ENCODE measurements around the gene SLX1A. TPM values are rescaled to one million over a fixed set of nuclear protein-coding genes. Genes with fewer than 3 reads are reported as not detected.
"Not testable (repeated sequence)": the region's sequence is repeated elsewhere in the genome, so short reads cannot be mapped to it uniquely, and the experiment has no call there.

The SLX1A gene
- total RNA-seq, 1 experiment from 2014 or later = 53.2 TPM

DNA sequence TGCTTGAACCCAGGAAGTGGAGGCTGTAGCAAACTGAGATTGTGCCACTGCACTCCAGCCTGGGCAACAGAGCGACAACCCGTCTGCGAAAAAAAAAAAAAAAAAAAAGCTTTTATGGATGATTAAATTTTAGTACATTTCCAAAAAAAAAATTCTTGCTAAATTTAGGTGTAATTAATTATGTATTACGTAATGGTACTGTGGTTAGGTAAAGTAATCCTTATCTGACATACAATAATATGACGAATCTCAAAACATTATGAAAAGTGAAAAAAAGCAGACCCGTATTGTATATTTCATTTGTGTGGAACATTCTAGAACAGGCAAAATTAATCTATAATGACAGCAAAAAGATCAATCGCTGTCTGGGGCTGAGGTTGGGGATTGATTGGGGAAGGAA, 20.6 kb upstream of the SLX1A start:
- H3K9me3 Mint-ChIP-seq = peaks cover 3% of the 10 kb centered on the region; the same call in 1 of the 2 replicates
- ChIA-PET CTCF (no interaction called here), POLR2A (interaction anchor here (0.6 kb wide), 1 partner anchor 676 kb away, joined by 3 read pairs; no protein-coding TSS in a partner anchor)
- peaks cover 13% of the 10 kb centered on the region for H3K27me3 Mint-ChIP-seq (ENCODE audit: low read depth)
- no peak overlapping the region for H3K27ac Mint-ChIP-seq
- no peak for TF ChIP-seq RELA (CRISPR knock-in tag; IDR thresholded peaks at IDR 0.05; ENCODE audit: borderline replicate concordance)
- TF ChIP-seq, protein P1, sequence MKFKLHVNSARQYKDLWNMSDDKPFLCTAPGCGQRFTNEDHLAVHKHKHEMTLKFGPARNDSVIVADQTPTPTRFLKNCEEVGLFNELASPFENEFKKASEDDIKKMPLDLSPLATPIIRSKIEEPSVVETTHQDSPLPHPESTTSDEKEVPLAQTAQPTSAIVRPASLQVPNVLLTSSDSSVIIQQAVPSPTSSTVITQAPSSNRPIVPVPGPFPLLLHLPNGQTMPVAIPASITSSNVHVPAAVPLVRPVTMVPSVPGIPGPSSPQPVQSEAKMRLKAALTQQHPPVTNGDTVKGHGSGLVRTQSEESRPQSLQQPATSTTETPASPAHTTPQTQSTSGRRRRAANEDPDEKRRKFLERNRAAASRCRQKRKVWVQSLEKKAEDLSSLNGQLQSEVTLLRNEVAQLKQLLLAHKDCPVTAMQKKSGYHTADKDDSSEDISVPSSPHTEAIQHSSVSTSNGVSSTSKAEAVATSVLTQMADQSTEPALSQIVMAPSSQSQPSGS (CRISPR knock-in tag; IDR thresholded peaks at IDR 0.05; ENCODE audit: borderline replicate concordance, low read depth) = no peak
- TF ChIP-seq FOXK1 (CRISPR knock-in tag; IDR thresholded peaks at IDR 0.05) = no peak
- no peak for TF ChIP-seq ELF4 (CRISPR knock-in tag; IDR thresholded peaks at IDR 0.05; ENCODE audit: low read depth)
- TF ChIP-seq, protein P2, sequence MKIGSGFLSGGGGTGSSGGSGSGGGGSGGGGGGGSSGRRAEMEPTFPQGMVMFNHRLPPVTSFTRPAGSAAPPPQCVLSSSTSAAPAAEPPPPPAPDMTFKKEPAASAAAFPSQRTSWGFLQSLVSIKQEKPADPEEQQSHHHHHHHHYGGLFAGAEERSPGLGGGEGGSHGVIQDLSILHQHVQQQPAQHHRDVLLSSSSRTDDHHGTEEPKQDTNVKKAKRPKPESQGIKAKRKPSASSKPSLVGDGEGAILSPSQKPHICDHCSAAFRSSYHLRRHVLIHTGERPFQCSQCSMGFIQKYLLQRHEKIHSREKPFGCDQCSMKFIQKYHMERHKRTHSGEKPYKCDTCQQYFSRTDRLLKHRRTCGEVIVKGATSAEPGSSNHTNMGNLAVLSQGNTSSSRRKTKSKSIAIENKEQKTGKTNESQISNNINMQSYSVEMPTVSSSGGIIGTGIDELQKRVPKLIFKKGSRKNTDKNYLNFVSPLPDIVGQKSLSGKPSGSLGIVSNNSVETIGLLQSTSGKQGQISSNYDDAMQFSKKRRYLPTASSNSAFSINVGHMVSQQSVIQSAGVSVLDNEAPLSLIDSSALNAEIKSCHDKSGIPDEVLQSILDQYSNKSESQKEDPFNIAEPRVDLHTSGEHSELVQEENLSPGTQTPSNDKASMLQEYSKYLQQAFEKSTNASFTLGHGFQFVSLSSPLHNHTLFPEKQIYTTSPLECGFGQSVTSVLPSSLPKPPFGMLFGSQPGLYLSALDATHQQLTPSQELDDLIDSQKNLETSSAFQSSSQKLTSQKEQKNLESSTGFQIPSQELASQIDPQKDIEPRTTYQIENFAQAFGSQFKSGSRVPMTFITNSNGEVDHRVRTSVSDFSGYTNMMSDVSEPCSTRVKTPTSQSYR (CRISPR knock-in tag; IDR thresholded peaks at IDR 0.05) = no peak
- TF ChIP-seq, protein P3, sequence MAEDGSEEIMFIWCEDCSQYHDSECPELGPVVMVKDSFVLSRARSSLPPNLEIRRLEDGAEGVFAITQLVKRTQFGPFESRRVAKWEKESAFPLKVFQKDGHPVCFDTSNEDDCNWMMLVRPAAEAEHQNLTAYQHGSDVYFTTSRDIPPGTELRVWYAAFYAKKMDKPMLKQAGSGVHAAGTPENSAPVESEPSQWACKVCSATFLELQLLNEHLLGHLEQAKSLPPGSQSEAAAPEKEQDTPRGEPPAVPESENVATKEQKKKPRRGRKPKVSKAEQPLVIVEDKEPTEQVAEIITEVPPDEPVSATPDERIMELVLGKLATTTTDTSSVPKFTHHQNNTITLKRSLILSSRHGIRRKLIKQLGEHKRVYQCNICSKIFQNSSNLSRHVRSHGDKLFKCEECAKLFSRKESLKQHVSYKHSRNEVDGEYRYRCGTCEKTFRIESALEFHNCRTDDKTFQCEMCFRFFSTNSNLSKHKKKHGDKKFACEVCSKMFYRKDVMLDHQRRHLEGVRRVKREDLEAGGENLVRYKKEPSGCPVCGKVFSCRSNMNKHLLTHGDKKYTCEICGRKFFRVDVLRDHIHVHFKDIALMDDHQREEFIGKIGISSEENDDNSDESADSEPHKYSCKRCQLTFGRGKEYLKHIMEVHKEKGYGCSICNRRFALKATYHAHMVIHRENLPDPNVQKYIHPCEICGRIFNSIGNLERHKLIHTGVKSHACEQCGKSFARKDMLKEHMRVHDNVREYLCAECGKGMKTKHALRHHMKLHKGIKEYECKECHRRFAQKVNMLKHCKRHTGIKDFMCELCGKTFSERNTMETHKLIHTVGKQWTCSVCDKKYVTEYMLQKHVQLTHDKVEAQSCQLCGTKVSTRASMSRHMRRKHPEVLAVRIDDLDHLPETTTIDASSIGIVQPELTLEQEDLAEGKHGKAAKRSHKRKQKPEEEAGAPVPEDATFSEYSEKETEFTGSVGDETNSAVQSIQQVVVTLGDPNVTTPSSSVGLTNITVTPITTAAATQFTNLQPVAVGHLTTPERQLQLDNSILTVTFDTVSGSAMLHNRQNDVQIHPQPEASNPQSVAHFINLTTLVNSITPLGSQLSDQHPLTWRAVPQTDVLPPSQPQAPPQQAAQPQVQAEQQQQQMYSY (CRISPR knock-in tag; IDR thresholded peaks at IDR 0.05) = no peak
- no peak for TF ChIP-seq SMAD3 (CRISPR knock-in tag; IDR thresholded peaks at IDR 0.05; ENCODE audit: borderline replicate concordance)
- TF ChIP-seq IRF2 (CRISPR knock-in tag; IDR thresholded peaks at IDR 0.05; ENCODE audit: borderline replicate concordance, low read depth) = no peak
- TF ChIP-seq HMGA2 (CRISPR knock-in tag; IDR thresholded peaks at IDR 0.05) = no peak
- no peak for TF ChIP-seq ETV6 (CRISPR knock-in tag; IDR thresholded peaks at IDR 0.05)
- no peak for TF ChIP-seq CREM (CRISPR knock-in tag; IDR thresholded peaks at IDR 0.05)
- TF ChIP-seq, protein P4, sequence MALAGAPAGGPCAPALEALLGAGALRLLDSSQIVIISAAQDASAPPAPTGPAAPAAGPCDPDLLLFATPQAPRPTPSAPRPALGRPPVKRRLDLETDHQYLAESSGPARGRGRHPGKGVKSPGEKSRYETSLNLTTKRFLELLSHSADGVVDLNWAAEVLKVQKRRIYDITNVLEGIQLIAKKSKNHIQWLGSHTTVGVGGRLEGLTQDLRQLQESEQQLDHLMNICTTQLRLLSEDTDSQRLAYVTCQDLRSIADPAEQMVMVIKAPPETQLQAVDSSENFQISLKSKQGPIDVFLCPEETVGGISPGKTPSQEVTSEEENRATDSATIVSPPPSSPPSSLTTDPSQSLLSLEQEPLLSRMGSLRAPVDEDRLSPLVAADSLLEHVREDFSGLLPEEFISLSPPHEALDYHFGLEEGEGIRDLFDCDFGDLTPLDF (CRISPR knock-in tag; IDR thresholded peaks at IDR 0.05) = no peak
- TF ChIP-seq, protein P5, sequence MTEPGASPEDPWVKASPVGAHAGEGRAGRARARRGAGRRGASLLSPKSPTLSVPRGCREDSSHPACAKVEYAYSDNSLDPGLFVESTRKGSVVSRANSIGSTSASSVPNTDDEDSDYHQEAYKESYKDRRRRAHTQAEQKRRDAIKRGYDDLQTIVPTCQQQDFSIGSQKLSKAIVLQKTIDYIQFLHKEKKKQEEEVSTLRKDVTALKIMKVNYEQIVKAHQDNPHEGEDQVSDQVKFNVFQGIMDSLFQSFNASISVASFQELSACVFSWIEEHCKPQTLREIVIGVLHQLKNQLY (CRISPR knock-in tag; IDR thresholded peaks at IDR 0.05) = no peak
- TF ChIP-seq ZNF317 (CRISPR knock-in tag; IDR thresholded peaks at IDR 0.05; ENCODE audit: borderline replicate concordance, low read depth) = no peak
- TF ChIP-seq, protein P6, sequence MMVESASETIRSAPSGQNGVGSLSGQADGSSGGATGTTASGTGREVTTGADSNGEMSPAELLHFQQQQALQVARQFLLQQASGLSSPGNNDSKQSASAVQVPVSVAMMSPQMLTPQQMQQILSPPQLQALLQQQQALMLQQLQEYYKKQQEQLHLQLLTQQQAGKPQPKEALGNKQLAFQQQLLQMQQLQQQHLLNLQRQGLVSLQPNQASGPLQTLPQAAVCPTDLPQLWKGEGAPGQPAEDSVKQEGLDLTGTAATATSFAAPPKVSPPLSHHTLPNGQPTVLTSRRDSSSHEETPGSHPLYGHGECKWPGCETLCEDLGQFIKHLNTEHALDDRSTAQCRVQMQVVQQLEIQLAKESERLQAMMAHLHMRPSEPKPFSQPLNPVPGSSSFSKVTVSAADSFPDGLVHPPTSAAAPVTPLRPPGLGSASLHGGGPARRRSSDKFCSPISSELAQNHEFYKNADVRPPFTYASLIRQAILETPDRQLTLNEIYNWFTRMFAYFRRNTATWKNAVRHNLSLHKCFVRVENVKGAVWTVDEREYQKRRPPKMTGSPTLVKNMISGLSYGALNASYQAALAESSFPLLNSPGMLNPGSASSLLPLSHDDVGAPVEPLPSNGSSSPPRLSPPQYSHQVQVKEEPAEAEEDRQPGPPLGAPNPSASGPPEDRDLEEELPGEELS (CRISPR knock-in tag; IDR thresholded peaks at IDR 0.05) = no peak
- no peak for TF ChIP-seq TEAD1 (CRISPR knock-in tag; IDR thresholded peaks at IDR 0.05)
- ATAC-seq (no peak), DNase-seq (ENCODE audit: low spot score) (no peak)
- no peak overlapping the region for H3K4me3 Mint-ChIP-seq
- H3K36me3 Mint-ChIP-seq = peaks cover 2% of the 10 kb centered on the region; the same call in 1 of the 2 replicates
- H3K4me1 Mint-ChIP-seq = no peaks in the 10 kb centered on the region

DNA sequence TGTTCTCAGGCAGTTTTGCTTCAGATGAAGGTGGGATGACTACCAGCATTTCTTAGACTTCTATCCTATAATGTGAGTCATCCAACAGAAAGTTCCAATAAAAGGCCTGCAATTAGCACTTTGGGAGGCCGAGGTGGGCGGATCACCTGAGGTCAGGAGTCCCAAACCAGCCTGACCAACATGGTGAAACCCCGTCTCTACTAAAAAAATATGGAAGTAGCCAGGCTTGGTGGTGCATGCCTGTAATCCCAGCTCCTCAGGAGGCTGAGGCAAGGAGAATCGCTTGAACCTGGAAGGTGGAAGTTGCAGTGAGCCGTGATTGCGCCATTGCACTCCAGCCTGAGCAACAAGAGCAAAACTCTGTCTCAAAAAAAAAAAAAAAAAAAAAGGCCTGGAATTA, 16.8 kb upstream of the SLX1A start:
- DNase-seq (ENCODE audit: low spot score); H3K27ac Mint-ChIP-seq; POLR2A ChIA-PET; H3K4me1 Mint-ChIP-seq; ATAC-seq; H3K9me3 Mint-ChIP-seq; H3K4me3 Mint-ChIP-seq; H3K36me3 Mint-ChIP-seq: not testable (repeated sequence)
- H3K27me3 Mint-ChIP-seq (ENCODE audit: low read depth) = peaks cover 38% of the 10 kb centered on the region
- CTCF ChIA-PET = interaction anchor here (0.7 kb wide), 2 partner anchors 381 to 519 kb away, joined by 3 to 4 read pairs; partner anchors contain the start of gene ZNF764
